ENCODE results near the gene ADARB2. TPM values are rescaled to one million over a fixed set of nuclear protein-coding genes. Genes with fewer than 3 reads are reported as not detected.

Gene ADARB2
- total and polyA plus RNA-seq, 10 of the 15 experiments (the other 5 are each of a cell fraction or from before 2014, with no cell fraction given) = 0.02 to 4.1 (median 0.76) TPM

DNA sequence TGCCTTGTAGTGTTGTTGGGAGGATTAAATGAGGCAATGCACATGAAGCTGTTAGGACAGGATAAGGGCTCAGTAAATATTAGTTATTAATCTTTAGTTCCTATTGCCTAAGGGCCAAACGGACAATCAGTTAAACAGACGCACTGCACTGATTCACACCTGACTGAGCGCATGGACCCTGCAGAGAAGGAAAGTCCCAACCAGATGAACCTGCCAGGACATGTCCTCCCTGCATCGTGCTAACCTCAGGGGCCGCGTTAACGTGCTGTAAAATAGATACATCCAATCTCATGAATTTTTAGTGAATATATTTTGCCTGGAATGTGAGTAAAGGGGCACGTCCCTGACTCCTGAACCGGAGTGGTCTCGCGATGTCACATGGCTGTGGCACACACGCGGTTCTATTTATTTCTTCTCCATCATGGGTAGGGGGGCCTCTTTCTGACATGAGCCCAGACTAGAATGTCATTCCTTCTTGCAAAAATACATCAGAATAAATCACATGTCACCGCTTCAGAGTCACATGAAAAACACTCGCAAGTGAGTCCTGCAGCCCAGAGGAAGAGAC lies 12.3 kb downstream of the ADARB2 start (continued):
- TF ChIP-seq RUNX3 (IDR thresholded peaks at IDR 0.05; ENCODE audit: low read length) (peak; percentile 63), ZNF24 (IDR thresholded peaks at IDR 0.05) (peak; percentile 37; the same call in 1 of the 2 replicates)

DNA sequence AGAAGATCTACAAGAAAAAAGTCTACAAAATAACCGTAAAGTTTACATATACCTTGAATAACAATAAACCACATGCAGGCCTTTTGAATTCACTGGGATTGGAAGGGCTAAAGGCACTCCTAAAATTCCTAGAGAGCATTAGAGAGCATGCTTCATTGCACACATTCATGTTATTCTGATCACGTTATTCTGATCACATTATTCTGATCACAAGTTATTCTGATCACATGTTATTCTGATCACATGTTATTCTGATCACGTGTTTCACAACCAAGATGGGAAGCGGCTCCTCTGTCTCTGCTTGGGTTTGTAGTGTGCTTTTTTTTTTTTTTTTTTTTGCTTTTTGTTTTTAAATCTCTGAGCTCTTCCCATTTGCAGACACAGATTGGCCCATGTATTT lies 20.5 kb downstream of the ADARB2 start:
- DNase-seq (ENCODE audit: low read depth, low spot score) (no peak), ATAC-seq (no peak), FAIRE-seq (no peak)
- Histone ChIP-seq H3K27me3 (replicated peaks in 1 of 2; ENCODE audit: control insufficient read depth in 2 of 2, insufficient read depth in 2 of 2, low read length in 1 of 2) (no peaks in the 10 kb centered on the region), H3K27ac (ENCODE audit: control insufficient read depth, insufficient read depth) (no peak overlapping the region), H3K9me3 (replicated peaks; ENCODE audit: control insufficient read depth, insufficient read depth, low read length) (no peaks in the 10 kb centered on the region), H2AFZ (ENCODE audit: control insufficient read depth, low read depth, low read length) (no peak overlapping the region), H3K79me2 (ENCODE audit: control insufficient read depth, insufficient read depth, low read length) (peaks cover 3% of the 10 kb centered on the region), H3K36me3 (ENCODE audit: control insufficient read depth in 2 of 2, insufficient read depth in 2 of 2, low read length in 1 of 2) (no peaks in the 10 kb centered on the region; a peak in 1 of 4 replicates), H3K9ac (ENCODE audit: control insufficient read depth, insufficient read depth, low read length) (no peak overlapping the region), H3K4me2 (ENCODE audit: control insufficient read depth, insufficient read depth) (no peak overlapping the region), H4K20me1 (ENCODE audit: control insufficient read depth, insufficient read depth) (no peaks in the 10 kb centered on the region), H3K4me3 (no peak overlapping the region), H3K4me1 (ENCODE audit: control insufficient read depth, insufficient read depth, low read length) (peaks cover 12% of the 10 kb centered on the region)
- intact Hi-C loops (cut with micrococcal nuclease; ENCODE audit: unreplicated experiment) = no loop called here
- in situ Hi-C loops (cut with MboI) = no loop called here
- 12% methylated on average over 4 of the region's 4 CpGs for WGBS (ENCODE audit: insufficient coverage, insufficient replicate concordance, low lambda C conversion rate, missing lambda C conversion rate)
- ChIA-PET SMC1A (ENCODE audit: uncharacterized antibody, unreplicated experiment) (interaction anchor here (0.6 to 13.5 kb wide), 5 partner anchors 18 to 234 kb away, joined by 3 to 214 read pairs (median 5); partner anchors contain the start of gene ADARB2), CTCF (interaction anchor here (1.0 to 10.1 kb wide), 10 partner anchors 14 to 421 kb away, joined by 3 to 113 read pairs (median 4); partner anchors contain the start of gene ADARB2), RAD21 (ENCODE audit: unreplicated experiment) (interaction anchor here (0.6 to 5.4 kb wide), 9 partner anchors 10 to 416 kb away, joined by 3 to 48 read pairs (median 6); partner anchors contain the start of gene ADARB2), POLR2A (interaction anchor here (0.6 to 2.7 kb wide), 4 partner anchors 13 to 36 kb away, joined by 3 to 11 read pairs (median 6); partner anchors contain the start of gene ADARB2)
- TF ChIP-seq RAD51 (IDR thresholded peaks at IDR 0.05) (peak; percentile 82), PBX3 (IDR thresholded peaks at IDR 0.05; ENCODE audit: insufficient replicate concordance, low read depth, low read length) (no peak), STAT1 (conservative IDR thresholded peaks at IDR 0.05) (no peak)
- BruUV-seq (replicated peaks) = no TSS peak

Data from GM12878 (cell line).